Measurements from ENCODE around the gene RNF212. TPM values are rescaled to one million over a fixed set of nuclear protein-coding genes. Genes with fewer than 3 reads are reported as not detected.
"Not testable (repeated sequence)": the region's sequence is repeated elsewhere in the genome, so short reads cannot be mapped to it uniquely, and the experiment has no call there.

The RNF212 gene
- total and polyA plus RNA-seq, 4 donors = 0.74 to 8.9 (median 1.3) TPM; not detected in 1

GRCh38 chr4:1126506-1126905 lies 13.1 kb upstream of the RNF212 start:
- Histone ChIP-seq H3K27ac (ENCODE audit: low read depth in 1 of 2, low read length in 2 of 2) (no peak overlapping the region), H3K9me3 (ENCODE audit: control insufficient read depth, low read length) (no peaks in the 10 kb centered on the region), H3K36me3 (ENCODE audit: control insufficient read depth in 1 of 2, insufficient read depth in 2 of 2, low read length in 1 of 2) (no peaks in the 10 kb centered on the region), H3K4me3 (ENCODE audit: low read length in 2 of 2) (no peak overlapping the region), H3K27me3 (ENCODE audit: control insufficient read depth in 1 of 2, insufficient read depth in 2 of 2, low read length in 1 of 2) (no peaks in the 10 kb centered on the region), H3K4me1 (ENCODE audit: control insufficient read depth in 1 of 2, insufficient read depth in 2 of 2, low read length in 2 of 2) (no peaks in the 10 kb centered on the region)
- DNase-seq (no peak), ATAC-seq (ENCODE audit: low FRiP score) (no peak)
- intact Hi-C loops (cut with DNase I) = no loop called here
- WGBS, 2 donors = 38 to 41% methylated on average over 1 of the region's 1 CpG

DNA sequence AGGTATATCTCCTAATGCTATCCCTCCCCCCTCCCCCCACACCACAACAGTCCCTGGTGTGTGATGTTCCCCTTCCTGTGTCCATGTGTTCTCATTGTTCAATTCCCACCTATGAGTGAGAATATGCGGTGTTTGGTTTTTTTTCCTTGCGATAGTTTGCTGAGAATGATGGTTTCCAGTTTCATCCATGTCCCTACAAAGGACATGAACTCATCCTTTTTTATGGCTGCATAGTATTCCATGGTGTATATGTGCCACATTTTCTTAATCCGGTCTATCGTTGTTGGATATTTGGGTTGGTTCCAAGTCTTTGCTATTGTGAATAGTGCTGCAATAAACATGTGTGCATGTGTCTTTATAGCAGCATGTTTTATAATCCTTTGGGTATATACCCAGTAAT lies 12.1 kb upstream of the RNF212 start:
- ATAC-seq (ENCODE audit: low FRiP score) = not testable (repeated sequence)
- WGBS, 2 donors = 90 to 91% methylated on average over 4 of the region's 4 CpGs

GRCh38 chr4:1124818-1125217 lies 11.5 kb upstream of the RNF212 start:
- intact Hi-C loops (cut with DNase I) = no loop called here
- ATAC-seq (ENCODE audit: low FRiP score) = no peak
- no peaks in the 10 kb centered on the region for H3K4me1 ChIP-seq (ENCODE audit: control insufficient read depth in 1 of 2, insufficient read depth in 2 of 2, low read length in 2 of 2)
- no peak overlapping the region for H3K4me3 ChIP-seq (ENCODE audit: low read length in 2 of 2)
- H3K27me3 ChIP-seq (ENCODE audit: control insufficient read depth in 1 of 2, insufficient read depth in 2 of 2, low read length in 1 of 2) = no peaks in the 10 kb centered on the region
- H3K36me3 ChIP-seq (ENCODE audit: control insufficient read depth in 1 of 2, insufficient read depth in 2 of 2, low read length in 1 of 2) = no peaks in the 10 kb centered on the region
- no peak overlapping the region for H3K27ac ChIP-seq (ENCODE audit: low read depth in 1 of 2, low read length in 2 of 2)
- DNase-seq = no peak
- H3K9me3 ChIP-seq (ENCODE audit: control insufficient read depth, low read length) = no peaks in the 10 kb centered on the region
- WGBS, 2 donors = 71 to 74% methylated on average over 4 of the region's 4 CpGs

More for the DNA sequence above, 12.1 kb upstream of the RNF212 start:
- H3K4me3 ChIP-seq (ENCODE audit: low read length in 2 of 2); H3K27me3 ChIP-seq (ENCODE audit: control insufficient read depth in 1 of 2, insufficient read depth in 2 of 2, low read length in 1 of 2); intact Hi-C loops (cut with DNase I); H3K9me3 ChIP-seq (ENCODE audit: control insufficient read depth, low read length); H3K27ac ChIP-seq (ENCODE audit: low read depth in 1 of 2, low read length in 2 of 2); H3K36me3 ChIP-seq (ENCODE audit: control insufficient read depth in 1 of 2, insufficient read depth in 2 of 2, low read length in 1 of 2); H3K4me1 ChIP-seq (ENCODE audit: control insufficient read depth in 1 of 2, insufficient read depth in 2 of 2, low read length in 2 of 2); DNase-seq: not testable (repeated sequence)

GRCh38 chr4:1122505-1122904 lies 9.1 kb upstream of the RNF212 start:
- H3K27ac ChIP-seq (ENCODE audit: low read depth in 1 of 2, low read length in 2 of 2) = no peak overlapping the region
- WGBS, 2 donors = 89 to 95% methylated on average over 3 of the region's 3 CpGs
- intact Hi-C loops (cut with DNase I) = no loop called here

DNA sequence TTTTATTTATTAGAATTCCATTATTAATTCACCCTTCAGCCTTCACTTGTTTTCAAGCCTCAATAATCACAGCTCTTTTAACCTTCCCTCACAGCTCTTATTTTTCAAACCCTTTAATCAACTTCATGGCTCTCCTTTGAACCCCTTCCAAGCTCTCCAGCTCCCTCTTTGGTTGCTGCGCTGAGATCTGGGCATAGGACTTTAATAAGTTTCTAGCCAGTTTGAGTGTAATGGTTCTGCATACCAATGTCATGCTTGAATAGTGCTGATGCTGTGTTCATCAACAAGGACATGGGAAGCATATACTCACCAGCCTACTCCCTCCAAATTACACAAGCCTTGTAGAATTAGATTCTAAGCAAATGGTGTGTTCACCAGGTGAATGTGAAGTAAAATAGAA lies 3.5 kb upstream of the RNF212 start:
- DNase-seq (no peak), ATAC-seq (ENCODE audit: low FRiP score) (no peak)
- no peaks in the 10 kb centered on the region for H3K9me3 ChIP-seq (ENCODE audit: control insufficient read depth, low read length)
- no peak overlapping the region for H3K27ac ChIP-seq (ENCODE audit: low read depth in 1 of 2, low read length in 2 of 2)
- H3K27me3 ChIP-seq (ENCODE audit: control insufficient read depth in 1 of 2, insufficient read depth in 2 of 2, low read length in 1 of 2) = peaks cover 0 to 3% of the 10 kb centered on the region in 2 donors
- whole genome bisulfite sequencing, 2 donors = 31 to 32% methylated on average over 1 of the region's 1 CpG
- H3K4me3 ChIP-seq (ENCODE audit: low read length in 2 of 2) = no peak overlapping the region
- no peaks in the 10 kb centered on the region for H3K36me3 ChIP-seq (ENCODE audit: control insufficient read depth in 1 of 2, insufficient read depth in 2 of 2, low read length in 1 of 2)
- H3K4me1 ChIP-seq (ENCODE audit: control insufficient read depth in 1 of 2, insufficient read depth in 2 of 2, low read length in 2 of 2) = no peaks in the 10 kb centered on the region
- intact Hi-C loops (cut with DNase I) = no loop called here

More at GRCh38 chr4:1122505-1122904, 9.1 kb upstream of the RNF212 start:
- H3K27me3 ChIP-seq (ENCODE audit: control insufficient read depth in 1 of 2, insufficient read depth in 2 of 2, low read length in 1 of 2) = no peaks in the 10 kb centered on the region
- DNase-seq (no peak), ATAC-seq (ENCODE audit: low FRiP score) (no peak)
- H3K9me3 ChIP-seq (ENCODE audit: control insufficient read depth, low read length) = no peaks in the 10 kb centered on the region
- H3K4me3 ChIP-seq (ENCODE audit: low read length in 2 of 2) = no peak overlapping the region
- no peaks in the 10 kb centered on the region for H3K36me3 ChIP-seq (ENCODE audit: control insufficient read depth in 1 of 2, insufficient read depth in 2 of 2, low read length in 1 of 2)
- H3K4me1 ChIP-seq (ENCODE audit: control insufficient read depth in 1 of 2, insufficient read depth in 2 of 2, low read length in 2 of 2) = no peaks in the 10 kb centered on the region

DNA sequence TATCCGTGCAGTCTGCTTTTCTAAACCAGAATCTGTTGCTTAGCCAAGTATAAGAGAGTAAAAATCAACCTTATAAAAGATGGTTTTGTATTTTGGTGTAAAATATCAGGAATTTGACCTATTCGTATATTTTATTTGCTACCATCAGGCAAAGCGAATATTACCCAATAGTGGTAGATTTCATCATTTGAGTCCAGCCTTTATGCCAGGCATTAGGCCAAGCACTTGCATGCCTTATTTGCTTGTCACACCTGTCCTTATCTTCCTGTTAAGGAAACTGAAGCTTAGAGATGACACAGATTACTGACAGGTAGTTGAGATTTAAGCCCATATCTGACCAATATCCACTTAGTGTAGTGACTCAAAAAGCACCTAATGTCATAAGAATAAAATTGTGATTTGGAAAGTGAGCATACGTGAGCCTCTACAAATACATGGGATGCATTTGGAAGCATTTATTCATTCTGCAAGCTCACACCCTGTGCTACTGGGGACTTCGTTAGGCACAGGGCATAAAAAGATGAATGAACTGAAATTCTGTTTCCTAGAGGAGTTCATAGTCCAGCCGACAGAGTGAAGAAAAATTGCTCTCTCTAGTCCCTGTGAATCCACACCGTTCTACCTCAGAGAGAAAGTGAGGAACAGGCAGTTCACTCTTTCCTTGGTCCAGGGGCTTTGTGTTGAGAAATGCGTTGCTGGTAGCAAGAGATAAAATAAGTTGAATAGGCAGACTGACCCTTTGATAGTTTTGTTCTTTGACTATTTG lies 2.3 kb upstream of the RNF212 start:
- Histone ChIP-seq H3K36me3 (ENCODE audit: control insufficient read depth in 1 of 2, insufficient read depth in 2 of 2, low read length in 1 of 2) (no peaks in the 10 kb centered on the region), H3K4me3 (ENCODE audit: low read length in 2 of 2) (no peak overlapping the region), H3K9me3 (ENCODE audit: control insufficient read depth, low read length) (no peaks in the 10 kb centered on the region), H3K4me1 (ENCODE audit: control insufficient read depth in 1 of 2, insufficient read depth in 2 of 2, low read length in 2 of 2) (no peaks in the 10 kb centered on the region), H3K27me3 (ENCODE audit: control insufficient read depth in 1 of 2, insufficient read depth in 2 of 2, low read length in 1 of 2) (peaks cover 0 to 3% of the 10 kb centered on the region in 2 donors), H3K27ac (ENCODE audit: low read depth in 1 of 2, low read length in 2 of 2) (no peak overlapping the region)
- intact Hi-C loops (cut with DNase I) = no loop called here
- ATAC-seq (ENCODE audit: low FRiP score) (no peak), DNase-seq (no peak)
- WGBS, 2 donors = 76 to 77% methylated on average over 8 of the region's 8 CpGs

DNA sequence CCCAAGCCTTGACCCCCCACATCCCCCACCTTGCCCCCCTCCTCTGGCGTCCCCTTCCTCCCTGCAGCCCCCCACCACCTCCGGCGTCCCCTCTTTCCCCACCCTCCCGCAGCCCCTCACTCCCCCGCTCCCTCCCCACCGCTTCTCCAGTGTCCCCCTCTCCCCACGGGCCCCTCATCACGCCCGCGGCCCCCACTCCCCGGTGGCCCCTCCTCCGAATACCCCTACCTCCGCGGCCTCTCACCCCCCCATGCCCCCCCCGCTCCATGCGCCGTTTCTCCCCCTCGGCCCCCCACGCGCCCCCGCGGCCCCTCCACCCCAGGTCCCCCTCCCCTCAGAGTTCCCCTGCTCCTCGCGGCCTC lies 562 bp downstream of the RNF212 start:
- H3K9me3 ChIP-seq (ENCODE audit: control insufficient read depth, low read length) = no peaks in the 10 kb centered on the region
- no peak overlapping the region for H3K27ac ChIP-seq (ENCODE audit: low read depth in 1 of 2, low read length in 2 of 2)
- H3K36me3 ChIP-seq (ENCODE audit: control insufficient read depth in 1 of 2, insufficient read depth in 2 of 2, low read length in 1 of 2) = no peaks in the 10 kb centered on the region
- H3K4me3 ChIP-seq (ENCODE audit: low read length in 2 of 2) = no peak overlapping the region
- WGBS, 2 donors = 70 to 81% methylated on average over 13 to 24 of the region's 24 CpGs
- peaks cover 0 to 3% of the 10 kb centered on the region in 2 donors for H3K27me3 ChIP-seq (ENCODE audit: control insufficient read depth in 1 of 2, insufficient read depth in 2 of 2, low read length in 1 of 2)
- ATAC-seq (ENCODE audit: low FRiP score) (no peak), DNase-seq (no peak)
- intact Hi-C loops (cut with DNase I) = no loop called here
- H3K4me1 ChIP-seq (ENCODE audit: control insufficient read depth in 1 of 2, insufficient read depth in 2 of 2, low read length in 2 of 2) = no peaks in the 10 kb centered on the region

DNA sequence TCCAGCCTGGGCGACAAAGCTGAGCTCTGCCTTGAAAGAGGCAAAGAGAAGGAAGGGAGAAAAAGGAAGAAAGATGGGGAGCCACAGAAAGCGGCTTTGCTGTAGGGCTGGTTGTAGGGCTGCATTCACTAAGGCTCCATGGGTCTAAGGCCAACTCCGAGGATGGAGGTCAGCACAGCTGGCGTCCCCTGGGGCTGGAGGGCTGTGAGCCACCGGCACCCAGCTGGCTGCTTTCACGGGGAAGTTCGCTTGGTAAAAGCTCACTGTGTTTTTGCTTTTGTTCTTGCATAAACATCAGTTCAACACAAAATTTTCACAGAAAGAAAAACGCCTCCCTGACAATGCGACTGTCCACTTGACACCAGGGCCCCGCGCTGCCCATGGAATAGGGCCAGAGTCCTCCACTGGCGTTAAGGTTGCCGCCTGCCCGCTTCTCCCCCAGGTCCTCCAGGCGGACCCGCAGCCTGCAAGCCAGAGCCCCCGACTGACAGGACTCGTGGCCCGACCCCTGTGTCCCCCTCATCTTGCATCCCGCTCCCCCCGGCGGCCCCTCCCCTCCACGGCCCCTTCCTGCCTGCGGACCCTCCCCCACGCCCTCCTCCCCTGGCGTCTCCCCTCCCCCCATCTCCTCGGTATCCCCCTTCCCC lies 1.1 kb downstream of the RNF212 start:
- WGBS, 2 donors = 62 to 66% methylated on average over 22 to 27 of the region's 27 CpGs
- Histone ChIP-seq H3K4me1 (ENCODE audit: control insufficient read depth in 1 of 2, insufficient read depth in 2 of 2, low read length in 2 of 2) (no peaks in the 10 kb centered on the region), H3K27ac (ENCODE audit: low read depth in 1 of 2, low read length in 2 of 2) (no peak overlapping the region), H3K9me3 (ENCODE audit: control insufficient read depth, low read length) (no peaks in the 10 kb centered on the region), H3K4me3 (ENCODE audit: low read length in 2 of 2) (no peak overlapping the region), H3K36me3 (ENCODE audit: control insufficient read depth in 1 of 2, insufficient read depth in 2 of 2, low read length in 1 of 2) (no peaks in the 10 kb centered on the region), H3K27me3 (ENCODE audit: control insufficient read depth in 1 of 2, insufficient read depth in 2 of 2, low read length in 1 of 2) (peaks cover 0 to 3% of the 10 kb centered on the region in 2 donors)
- no peak for DNase-seq
- no peak for ATAC-seq (ENCODE audit: low FRiP score)
- intact Hi-C loops (cut with DNase I) = no loop called here

DNA sequence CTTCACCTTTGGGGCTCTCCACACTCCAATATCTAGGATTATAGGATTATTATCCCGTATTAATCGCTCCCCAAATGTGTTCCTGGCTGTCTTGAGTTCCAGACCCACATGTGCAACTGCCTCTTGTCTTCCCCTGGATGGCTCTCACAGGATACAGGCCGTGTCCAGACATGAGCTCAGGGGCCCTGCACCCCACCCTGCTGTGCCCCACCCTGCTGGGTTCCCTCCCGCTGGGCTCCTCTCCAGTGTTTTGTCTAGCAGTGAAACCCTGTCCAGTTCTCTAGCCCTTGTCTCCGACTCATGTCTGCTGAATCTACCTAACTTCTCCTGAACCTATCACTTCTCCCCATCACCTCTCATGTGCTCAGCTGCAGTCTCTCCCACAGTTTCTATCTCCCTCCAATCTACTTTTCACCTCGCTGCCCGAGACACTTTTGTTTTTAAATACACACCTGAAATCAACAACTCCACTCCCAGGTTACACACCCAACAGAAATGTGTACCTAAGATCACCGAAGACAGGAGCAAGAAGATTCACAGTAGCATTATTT lies 2.0 kb downstream of the RNF212 start:
- peaks cover 0 to 3% of the 10 kb centered on the region in 2 donors for H3K27me3 ChIP-seq (ENCODE audit: control insufficient read depth in 1 of 2, insufficient read depth in 2 of 2, low read length in 1 of 2)
- intact Hi-C loops (cut with DNase I) = no loop called here
- 76 to 85% methylated on average over 8 of the region's 8 CpGs for WGBS, 2 donors
- no peaks in the 10 kb centered on the region for H3K9me3 ChIP-seq (ENCODE audit: control insufficient read depth, low read length)
- ATAC-seq (ENCODE audit: low FRiP score) = no peak
- no peak overlapping the region for H3K27ac ChIP-seq (ENCODE audit: low read depth in 1 of 2, low read length in 2 of 2)
- no peaks in the 10 kb centered on the region for H3K36me3 ChIP-seq (ENCODE audit: control insufficient read depth in 1 of 2, insufficient read depth in 2 of 2, low read length in 1 of 2)
- no peak for DNase-seq
- no peaks in the 10 kb centered on the region for H3K4me1 ChIP-seq (ENCODE audit: control insufficient read depth in 1 of 2, insufficient read depth in 2 of 2, low read length in 2 of 2)
- H3K4me3 ChIP-seq (ENCODE audit: low read length in 2 of 2) = no peak overlapping the region

All from aorta (tissue), 5 donors.